HG03097 (cell line): ENCODE results near the gene ANKRD29.

ENCODE experiments used
- ATAC-seq: cut with Tn5 transposase; IDR thresholded peaks from one replicate; pipeline ENCODE4 v1.9.1; 2021; ENCODE audit not compliant: unreplicated experiment, low FRiP score

ANKRD29 gene

DNA sequence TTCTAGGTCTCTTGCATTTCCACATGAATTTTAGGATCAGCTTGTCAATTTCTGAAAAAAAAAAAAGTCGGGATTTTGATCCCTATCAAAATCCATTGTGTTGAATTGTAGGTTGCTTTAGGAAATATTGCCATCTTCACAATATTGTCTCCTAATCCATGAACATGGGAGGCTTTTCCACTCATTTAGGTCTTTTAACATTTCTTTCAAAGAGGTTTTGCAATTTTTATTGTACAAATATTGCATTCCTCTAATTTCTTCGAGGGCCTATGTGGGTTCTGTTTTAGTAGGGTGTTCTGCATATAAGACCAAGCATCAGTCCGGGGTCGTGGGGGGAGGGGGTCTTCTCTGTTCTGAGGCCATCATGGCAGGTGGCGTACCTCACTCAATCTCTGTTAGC lies 25.8 kb upstream of the ANKRD29 start:
- ATAC-seq, result no peak

DNA sequence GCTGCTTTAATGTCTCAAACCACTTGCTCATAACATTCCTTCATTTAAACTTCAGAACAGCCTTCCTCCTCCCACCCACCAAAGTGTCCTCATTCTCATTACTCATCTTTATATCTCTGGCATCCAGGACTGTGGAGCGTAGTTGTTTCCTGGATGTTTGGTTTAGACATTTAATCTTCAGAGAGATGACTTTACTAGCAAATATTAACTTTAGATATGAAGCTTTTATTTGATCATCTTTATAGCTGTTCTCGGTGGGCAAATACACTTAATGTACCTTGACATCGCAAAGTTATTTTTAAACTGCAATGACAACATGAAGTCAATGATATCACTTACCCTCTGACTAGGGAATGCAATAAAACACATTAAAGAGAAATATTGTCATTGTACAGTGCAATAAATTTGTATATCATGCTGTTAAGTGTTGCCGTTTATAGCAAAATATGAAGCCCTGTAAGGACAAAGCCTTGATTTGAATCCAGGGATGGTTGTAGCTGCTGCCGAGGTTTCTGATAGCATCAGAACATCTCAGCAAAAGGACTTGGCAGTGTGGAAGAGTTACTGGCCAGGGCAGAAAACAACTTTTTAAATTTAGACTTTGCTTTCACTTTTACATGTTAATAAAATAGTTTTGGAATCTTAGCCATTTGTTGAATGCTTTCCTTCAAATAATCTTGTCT lies 21.9 kb upstream of the ANKRD29 start:
- ATAC-seq, result no peak

- ATAC-seq, result no peak
These were observed 21.0 kb upstream of the ANKRD29 start for GRCh38 chr18:23683671-23684070.

DNA sequence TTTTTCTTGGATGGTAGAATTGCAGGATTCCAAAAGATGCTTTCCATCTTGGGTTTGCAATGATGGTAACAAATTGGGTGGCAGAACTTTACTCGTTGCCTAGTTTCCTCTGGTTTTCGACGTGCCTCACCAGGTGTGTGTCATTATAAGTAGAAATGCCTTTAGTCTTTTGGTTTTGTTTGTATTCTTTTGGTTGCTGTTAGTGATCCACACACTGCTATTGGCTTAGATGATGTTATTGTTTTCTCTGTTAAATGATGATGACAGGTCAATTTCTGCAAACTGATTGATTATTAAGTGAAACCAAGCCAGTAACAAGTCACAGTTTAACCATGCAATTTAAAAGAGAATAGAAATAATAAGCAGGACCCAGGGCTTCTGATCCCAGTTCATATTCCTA lies 20.4 kb upstream of the ANKRD29 start:
- no peak for ATAC-seq

GRCh38 chr18:23682472-23682871 lies 19.8 kb upstream of the ANKRD29 start:
- ATAC-seq, result no peak

DNA sequence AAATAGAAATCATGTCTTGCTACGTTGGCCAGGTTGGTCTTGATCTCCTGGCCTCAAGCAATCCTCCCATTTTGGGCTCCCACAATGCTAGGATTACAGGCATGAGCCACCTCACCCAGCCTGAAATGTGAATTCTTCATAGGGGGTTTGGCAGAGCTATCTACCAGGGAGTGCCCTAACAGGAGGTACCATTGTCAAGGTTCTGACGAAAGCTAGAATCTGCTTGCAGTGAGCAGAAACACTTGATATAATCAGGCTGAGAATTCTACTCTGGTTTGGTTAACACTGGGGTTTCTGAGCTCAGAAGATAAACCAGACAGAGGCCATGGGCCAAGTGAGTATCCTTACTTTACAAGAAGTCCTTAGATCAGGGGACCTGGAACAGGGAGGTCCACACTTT lies 19.3 kb upstream of the ANKRD29 start:
- no peak for ATAC-seq

DNA sequence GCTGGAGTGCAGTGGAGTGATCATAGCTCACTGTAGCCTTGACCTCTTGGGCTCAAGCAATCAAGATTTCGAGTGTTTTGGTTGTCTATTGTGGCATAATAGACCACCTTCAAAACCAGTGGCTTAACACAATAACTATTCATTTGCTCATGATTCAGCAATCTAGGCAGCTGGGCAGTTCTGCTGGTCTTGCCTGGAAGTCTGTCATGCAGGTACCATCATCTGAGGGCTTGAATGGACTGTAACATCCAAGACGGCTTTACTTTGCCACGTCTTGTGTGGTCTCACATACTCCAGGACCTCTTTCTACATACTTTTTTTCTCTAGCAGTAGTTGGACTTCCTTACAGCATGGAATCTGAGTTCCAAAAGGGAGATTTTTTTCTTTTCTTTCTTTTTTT lies 13.2 kb upstream of the ANKRD29 start:
- ATAC-seq, result no peak

GRCh38 chr18:23675236-23675635 lies 12.5 kb upstream of the ANKRD29 start:
- ATAC-seq, result no peak

GRCh38 chr18:23673725-23674124 lies 11.0 kb upstream of the ANKRD29 start:
- no peak for ATAC-seq

DNA sequence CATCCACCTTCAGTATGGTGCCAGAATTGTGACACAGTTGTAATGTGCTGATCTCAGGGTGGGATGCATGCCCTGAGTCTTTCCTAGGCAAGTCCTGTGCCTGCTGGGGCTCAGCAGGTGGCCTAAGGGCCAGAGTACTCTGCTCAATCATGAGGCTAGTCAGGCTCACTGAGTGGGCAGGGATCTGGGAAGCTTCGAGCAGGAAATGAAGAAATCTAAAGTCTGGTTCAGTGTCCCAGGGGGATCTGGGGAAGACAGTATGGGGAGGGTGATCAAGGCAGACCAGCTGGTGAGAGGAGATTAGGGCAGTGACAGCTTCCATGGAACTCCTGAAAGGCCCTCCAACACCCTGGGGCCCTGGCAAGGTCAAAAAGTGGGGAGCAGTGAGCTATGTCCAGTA lies 8.9 kb upstream of the ANKRD29 start:
- ATAC-seq, result no peak

- no peak for ATAC-seq
These were observed 7.2 kb upstream of the ANKRD29 start for GRCh38 chr18:23669804-23670405.

GRCh38 chr18:23669202-23669766 lies 6.6 kb upstream of the ANKRD29 start:
- no peak for ATAC-seq

GRCh38 chr18:23668731-23669130 lies 6.0 kb upstream of the ANKRD29 start:
- ATAC-seq, result no peak

GRCh38 chr18:23667114-23667513 lies 4.4 kb upstream of the ANKRD29 start:
- ATAC-seq, result no peak

- no peak for ATAC-seq
These were observed 2.0 kb upstream of the ANKRD29 start for GRCh38 chr18:23664674-23665073.

DNA sequence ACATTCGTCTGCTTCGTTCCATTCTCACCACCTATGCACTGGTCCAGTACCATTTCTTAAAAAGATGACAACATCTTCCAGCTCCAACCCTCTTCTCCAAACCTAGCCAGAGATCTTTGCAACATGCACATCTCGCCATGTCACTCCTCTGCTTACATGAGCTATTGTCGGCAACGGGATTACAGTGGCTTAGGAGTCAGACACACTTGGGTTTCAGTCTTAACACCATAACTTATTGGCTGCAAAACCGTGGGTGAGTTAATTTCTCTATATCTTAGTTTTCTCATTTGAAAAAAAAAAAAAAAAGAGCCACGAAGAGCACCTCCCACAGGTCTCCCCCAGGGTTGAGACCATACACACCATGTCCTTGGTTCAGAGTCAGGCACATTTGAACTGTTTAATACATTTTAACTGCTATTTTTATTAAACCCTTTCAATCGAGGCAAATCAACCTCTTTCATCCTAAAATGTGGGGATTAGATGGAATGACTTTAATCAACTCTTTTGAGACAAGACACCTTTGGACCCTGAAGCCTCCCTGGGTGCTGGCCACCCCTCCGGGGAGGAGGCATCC lies 889 bp downstream of the ANKRD29 start:
- no peak for ATAC-seq

- no peak for ATAC-seq
These were observed 4.4 kb downstream of the ANKRD29 start for GRCh38 chr18:23658285-23658684.

- no peak for ATAC-seq
These were observed 10.5 kb downstream of the ANKRD29 start for GRCh38 chr18:23652232-23652631.

GRCh38 chr18:23650968-23651927 lies 11.5 kb downstream of the ANKRD29 start:
- ATAC-seq, result no peak

DNA sequence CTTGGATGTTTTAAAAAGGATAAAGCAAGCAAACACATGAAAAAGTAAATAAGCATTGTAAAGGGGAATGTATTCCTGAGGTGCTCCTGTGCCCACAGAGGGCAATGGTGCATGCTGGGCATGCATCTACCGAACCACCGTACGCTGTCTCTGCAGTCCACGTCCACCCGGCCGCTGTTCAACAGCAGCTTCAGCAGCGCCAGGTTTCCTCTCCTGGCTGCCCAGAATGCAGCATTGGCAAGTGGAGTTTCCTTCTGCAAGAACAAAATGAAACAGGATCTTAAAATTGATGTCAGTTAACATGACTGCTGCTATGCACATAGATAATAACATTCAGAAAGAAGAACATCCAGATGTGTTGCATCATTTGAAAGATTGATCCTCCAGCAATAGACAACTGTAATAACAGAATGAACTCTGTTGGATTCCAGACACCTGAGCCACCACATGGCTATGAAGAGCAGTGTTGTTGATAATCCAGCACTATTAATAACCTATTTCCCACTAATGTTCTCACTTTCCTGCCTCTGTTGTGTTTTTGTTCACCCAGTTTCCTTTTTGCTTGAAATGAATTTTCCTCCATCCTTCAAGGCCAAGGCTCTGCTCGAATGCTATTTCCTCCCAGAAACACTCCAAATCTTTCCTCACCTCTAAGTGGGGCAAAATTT lies 13.6 kb downstream of the ANKRD29 start:
- ATAC-seq, result no peak
